DMS53 (cell line): ENCODE measurements around the gene POU2F1.
A peak's percentile ranks its signal among the peaks of the same experiment; 100 is the strongest.
"Not testable (repeated sequence)": the region's sequence is repeated elsewhere in the genome, so short reads cannot be mapped to it uniquely, and the experiment has no call there.

Experiments
- DNase-seq: peaks from one replicate; lab custom pipeline; 2025; lab: John Stamatoyannopoulos, UW

Gene POU2F1

DNA sequence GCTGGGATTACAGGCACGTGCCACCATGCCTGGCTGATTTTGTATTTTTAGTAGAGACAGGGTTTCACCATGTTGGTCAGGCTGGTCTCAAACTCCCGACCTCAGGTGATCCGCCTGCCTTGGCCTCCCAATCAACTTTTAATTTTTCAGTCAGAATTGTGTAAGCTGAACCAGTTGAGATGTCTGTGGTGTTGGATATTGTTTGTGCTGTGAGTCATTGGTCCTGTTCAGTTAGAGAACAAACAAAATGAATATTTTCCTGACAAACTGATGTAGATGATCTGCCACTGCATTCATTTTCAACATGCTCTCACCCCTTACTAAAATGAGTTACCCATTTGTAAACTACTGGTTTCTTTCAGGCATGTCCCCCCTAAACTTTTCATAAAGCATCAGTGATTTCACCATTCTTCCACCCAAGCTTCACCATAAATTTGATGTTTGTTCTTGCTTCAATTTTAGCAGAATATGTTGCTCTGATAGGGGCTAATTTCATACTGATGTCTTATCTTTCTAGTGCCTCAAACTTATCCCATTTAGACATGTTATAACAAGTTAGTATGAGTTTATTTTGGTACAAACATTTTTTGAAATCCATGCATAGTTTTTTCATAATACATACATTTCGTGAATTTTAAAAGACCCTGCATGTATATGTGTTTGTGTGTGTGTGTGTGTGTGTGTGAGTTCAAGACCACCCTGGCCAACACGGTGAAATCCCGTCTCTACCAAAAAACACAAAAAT is 15.2 kb upstream of the POU2F1 start:
- peak; percentile 44 for DNase-seq

DNA sequence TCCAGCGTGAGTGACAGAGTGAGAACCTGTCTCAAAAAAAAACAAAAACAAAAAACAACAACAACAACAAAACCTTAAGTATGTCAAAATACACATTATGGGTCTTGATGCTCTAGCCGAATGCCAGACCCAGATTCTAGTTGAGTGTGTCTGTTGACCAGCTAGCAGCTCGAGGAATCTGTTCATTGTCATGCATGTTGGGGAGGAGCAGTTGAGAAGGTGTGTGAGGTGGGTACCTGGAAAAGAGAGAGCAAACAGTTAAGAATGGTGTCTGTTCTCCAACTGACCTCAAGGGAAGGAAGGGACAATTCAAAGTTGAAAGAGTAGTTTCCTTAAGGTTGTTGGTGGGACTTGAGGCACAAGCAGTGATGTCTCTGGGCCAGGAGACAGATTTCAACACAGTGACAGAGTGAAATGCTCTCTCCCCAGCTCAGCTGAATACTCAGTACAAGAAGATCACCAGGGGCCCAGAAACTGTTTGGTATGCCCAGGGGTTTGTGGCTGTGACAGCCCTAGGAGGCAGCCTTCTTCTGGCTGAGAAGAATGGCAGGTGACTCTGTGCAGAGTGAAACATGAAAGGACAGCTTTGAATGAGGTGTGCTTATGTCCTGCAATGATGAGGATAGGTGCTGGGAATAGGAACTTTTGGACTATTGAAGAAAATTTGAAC is 14.4 kb upstream of the POU2F1 start:
- DNase-seq: no peak

DNA sequence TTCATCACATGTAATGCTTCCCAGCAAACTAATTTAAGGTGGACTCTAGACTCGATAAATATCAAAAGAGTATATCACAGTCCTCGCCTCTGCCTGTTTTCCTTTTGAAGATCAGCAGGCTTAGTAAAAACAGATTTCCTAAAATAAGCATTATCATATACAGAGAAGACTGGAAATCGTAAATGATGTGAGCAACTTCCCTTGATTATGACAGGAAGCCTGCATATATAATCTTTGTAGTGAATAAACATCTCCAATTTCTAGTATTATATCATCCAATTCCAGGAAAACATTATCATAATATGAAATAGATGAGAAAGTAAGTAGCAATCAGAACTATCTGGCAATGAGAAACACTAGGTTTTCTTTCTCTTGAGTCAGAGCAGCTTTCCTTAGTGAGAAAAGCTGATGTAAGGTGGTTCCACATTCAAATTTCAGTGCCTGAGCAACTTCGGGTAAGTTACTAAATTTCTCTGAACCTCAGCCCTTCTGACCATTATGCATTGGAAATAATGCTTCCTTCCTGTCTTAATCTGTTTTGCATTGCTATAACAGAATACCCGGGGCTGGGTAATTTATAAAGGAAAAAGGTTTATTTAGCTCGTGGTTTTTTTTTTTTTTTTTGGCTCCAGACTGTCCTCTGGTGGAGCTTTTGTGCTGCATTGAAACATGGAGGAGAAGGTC is 12.6 kb upstream of the POU2F1 start:
- no peak for DNase-seq

DNA sequence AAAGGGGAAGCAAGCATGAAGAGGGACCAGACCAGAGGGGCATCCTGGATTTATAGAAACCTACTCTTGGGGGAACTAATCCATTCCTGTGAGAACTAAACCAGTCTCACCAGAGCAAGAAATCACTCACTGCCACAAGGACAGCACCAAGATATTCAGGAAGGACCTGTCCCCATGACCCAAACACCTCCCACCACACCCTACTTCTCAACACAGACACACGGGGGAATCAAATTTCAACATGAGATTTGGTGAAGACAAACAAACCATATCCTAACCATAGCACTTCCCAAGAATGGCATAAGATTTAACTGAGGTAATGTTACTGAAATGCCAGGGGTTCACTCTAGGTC is 12.1 kb upstream of the POU2F1 start:
- DNase-seq: no peak

DNA sequence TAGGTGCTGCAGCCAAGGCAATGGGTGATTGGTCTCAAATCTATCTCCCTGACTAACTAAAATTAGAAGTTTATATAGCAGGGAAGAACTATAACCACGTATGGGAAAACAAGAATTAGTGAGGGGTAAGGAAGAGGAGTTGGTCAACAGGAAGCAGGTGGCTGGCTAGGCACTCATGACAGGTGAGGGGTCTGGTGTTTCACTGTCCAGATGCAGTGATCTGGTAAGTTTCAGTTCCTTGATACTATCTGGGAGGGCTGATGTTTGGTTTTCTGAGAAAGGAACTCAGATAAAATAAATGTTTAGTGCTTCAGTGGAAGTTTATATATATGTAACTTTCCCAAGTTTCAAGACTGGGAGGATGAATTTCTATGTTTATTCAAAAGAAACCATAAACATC is 11.6 kb upstream of the POU2F1 start:
- DNase-seq: no peak

DNA sequence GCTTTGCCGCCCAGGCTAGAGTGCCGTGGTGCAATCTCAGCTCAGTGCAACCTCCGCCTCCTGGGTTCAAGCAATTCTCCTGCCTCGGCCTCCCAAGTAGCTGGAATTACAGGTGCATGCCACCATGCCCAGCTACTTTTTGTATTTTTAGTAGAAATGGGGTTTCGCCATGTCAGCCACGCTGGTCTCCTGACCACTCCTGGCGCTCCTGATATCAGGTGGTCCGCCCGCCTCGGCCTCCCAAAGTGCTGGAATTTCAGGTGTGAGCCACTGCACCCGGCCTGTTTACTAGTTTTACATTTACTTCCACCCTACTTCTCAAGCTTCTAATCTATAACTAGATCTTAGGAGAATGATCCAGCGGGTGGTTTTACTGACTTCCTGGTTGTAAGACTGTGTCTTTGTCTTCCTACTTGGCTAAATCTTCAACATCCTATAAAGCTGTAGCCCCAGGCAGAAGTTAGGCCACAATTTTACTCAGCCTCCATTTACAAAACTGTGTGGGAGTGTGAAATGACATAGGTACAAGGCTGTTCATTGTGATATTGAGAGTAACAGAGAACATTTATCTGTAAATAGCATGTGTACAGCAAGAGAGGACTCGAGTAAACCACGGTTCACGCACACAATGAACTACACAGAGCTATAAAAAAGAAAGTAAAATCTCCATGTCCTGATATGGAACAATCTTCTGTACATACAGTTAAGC is 9.6 kb upstream of the POU2F1 start:
- DNase-seq: no peak

DNA sequence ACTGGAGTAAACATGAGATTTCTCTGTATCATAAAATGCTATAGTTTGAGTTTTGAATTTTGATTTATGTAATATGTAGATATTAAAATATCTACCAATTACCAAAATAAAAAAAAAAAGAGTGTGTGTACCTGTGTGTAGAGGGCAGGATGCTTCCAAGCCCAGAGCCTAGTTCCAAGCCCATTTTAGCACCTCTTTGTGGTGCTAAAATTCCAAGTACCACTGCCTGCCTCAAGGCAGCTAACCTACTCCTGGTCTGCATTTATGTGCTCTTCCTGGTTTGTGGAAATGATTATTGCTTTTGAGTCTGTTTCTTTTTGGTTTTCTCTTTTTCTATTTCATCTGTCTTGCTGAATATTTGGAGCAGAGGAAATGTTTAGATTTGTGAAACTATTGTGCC is 8.7 kb upstream of the POU2F1 start:
- DNase-seq: no peak

DNA sequence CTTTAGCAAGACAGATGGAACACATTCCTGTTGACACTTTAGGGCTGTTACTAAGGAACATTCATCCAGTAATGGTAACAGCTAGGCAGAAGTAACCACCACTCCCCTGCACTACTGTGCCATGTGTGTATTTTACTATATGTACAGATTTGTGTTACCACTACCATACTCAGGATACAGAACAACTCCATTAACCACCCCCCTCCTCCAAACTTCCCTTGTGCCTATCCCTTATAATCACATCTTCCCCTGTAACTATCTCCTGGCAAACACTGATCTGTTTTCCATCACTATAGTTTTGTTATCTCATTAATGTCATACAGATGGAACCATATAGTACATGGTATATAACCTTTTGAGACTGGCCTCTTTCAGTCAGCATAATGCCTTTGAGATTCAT is 3.9 kb upstream of the POU2F1 start:
- peak; percentile 7 for DNase-seq

DNA sequence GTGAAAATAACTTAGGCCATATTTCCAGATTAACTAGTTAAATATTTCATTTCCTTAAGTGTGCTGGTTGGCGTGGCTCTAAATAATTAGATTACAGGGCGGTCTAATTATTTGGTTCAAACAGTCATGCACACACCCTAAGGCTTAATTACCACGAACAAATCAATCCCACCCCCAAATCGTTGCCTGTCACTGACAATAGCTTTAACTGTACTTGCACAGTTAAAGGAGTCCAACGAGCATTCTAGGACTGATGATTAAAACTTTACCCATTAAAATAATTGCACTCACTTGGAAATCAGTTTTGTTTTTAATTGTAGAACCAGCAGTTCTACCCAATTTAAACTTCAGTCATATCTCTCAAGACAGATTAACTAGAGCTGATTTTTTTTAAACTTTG is 1.5 kb upstream of the POU2F1 start:
- DNase-seq: peak; percentile 20

DNA sequence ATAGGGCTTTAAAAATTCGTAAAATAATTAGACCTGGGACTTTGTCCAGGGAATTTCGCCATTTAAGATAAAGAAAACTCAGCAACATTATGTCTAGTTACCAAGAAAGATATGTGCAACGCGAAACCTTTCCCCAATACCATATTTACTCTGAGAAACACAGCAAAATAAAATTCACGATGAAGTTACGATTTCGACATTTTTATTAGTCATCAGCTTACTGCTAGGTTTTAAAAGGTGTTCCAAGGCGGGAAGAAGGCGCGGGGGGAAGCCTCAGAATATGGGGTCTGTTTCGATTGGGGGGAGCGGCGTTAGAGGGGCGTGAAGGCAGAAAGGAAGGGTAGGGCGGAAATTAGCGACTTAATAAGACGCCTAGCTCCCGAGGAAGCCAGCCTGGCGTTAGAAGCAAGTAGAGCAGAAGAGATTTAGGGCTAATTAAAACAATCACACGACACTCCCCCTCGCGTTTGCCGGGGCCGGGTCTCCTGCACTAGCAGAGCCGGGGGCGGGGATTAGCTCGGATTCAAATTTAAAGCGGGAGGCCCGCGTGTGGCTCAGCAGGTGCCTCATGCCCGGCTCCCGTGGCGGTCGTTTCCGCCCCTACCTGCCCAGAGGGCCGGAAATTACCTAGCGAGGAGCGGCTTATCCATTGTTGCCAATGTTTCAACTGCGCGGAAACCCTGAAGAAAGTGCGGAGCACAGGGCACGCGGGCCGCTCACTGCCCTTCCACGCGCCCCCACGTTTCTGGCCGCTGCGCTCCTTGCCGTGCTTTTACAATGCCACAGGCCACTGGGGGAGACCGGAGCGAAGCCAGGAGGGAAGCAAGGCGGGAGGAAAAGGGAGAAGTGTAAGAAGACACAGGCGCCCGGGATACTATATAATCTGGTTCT is 795 bp upstream of the POU2F1 start:
- DNase-seq: peak; percentile 97

DNA sequence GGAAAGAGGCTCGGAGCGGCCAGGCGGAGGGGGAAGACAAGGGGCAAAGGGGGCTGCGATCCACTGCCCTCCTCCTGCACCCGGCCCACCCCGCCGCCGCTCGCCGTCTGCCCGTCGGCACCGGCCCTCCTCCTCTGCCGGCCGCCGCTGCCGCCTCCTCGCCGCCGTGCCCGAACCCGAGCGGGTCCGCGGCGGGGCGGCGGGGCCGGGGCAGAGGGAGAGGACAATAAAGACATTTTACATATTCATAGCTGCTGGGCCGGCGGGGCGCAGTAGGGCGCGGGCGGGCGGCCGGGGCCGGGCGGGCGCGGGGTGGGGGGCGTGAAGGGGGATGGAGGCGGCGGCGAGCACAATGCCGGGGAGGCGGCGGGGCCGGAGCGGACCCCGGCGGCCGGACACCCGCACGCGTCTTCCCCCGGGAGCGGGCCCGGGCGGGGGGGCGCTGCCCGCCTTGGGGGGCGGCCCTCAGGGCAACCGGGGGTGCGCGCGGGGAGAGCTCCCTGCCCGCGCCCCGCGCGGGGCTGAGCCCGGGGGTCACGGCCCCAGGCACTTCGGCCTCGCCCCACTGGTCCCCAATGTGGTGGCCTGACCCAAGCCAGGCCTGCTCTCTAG is 546 bp downstream of the POU2F1 start:
- DNase-seq: peak; percentile 75

DNA sequence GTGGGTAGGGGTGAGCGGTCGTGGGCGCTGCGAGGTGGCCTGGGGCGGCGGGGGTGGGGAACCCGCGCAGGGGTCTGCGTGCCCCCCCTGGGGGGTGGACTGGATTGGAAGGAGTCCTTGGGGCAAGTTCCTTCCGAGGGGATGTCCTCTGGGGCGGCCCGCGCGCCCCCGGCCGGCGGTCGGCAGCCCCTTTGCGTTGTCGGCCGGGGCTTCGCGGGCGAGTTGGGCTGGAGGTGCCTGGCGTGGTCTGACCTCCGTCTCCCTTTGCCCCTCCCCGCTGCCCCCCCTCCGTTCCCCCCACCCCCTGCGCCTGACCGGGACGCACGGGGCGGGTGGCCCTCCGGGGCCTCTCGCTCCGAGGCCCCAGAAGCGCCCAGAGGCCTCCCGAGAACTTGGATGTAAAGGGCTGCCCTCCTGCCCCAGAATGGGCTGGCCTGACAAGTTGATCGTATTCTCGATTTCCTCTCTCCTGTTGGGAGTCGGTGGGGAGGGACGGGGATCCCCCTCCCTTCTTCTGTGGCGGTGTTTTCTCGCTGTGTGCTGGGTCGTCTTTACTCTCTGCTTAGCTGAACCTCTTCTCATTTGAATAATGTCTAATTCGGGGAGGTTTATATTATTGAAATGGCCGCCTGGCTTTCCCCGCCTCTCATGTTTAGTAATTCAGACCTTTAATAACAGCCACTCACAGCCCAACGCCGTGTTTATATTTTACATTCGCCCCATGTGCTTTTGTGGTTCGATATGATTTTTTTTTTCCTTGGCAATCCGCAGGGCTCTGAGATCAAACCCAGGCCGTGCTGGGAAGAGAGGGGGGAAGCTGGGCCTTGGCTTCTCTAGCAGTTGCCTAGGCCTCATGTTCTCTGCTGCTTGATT is 1.3 kb downstream of the POU2F1 start:
- DNase-seq: peak; percentile 87

DNA sequence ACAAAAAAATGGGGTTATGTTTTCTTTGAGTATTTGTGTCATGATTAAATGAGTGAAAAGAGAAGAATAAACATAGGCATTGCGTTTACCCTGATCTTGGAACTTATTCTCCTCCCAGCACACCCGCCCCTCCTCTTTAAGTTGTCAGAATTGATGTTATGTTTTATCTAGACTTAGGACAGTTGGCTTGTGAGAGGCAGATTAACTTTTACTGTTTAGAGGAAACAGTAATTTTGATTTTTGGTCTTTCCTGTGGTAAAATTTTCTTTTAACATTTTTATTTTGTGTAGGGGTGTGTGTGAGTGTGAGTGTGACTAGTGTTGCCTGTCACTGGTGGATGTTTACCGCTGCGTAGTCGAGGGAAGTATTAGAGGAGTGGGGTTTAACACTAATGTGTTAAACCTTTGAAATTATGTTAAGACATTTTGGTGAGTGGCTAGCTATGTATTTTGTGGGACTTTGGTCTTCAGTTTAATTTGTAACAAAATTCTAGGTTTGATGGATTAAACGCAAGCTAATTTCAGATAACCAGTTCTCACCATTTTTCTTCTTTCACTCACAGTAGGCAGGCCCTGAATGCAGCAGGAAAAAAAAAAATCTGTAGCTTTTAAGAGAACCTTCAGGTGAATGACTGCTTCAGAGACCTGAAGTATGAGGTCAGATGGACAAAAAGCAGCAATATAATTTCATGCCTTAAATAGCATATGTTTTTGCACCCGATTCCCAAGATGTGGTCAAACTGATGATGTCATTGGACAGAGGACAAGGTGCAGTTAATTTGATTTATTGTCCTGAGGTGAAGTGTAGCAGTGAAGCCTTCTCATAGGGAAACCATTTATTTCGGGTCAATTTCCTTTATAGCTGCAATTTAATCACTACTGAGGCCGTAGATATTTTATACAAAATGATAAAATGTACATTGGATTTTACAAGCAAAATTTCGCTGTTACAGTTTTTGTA is 2.7 kb downstream of the POU2F1 start:
- peak; percentile 24 for DNase-seq

DNA sequence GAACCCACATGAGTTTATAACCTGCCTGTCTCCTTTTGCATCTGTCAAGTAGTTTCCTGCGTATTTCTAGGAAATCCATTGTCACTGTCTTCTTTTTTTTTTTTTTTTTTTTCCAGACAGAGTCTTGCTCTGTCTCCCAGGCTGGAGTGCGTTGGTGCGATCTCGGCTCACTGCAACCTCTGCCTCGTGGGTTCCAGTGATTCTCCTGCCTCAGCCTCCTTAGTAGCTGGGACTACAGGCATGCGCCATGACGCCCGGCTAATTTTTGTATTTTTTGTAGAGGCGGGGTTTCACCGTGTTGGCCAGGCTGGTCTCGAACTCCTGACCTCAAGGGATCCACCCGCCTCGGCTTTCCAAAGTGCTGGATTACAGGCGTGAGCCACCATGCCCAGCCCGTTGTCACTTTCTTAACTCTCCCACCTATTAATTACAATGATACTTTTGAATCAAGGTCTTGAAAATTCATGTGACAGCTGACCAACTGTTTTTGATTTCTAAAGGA is 4.1 kb downstream of the POU2F1 start:
- DNase-seq: not testable (repeated sequence)

DNA sequence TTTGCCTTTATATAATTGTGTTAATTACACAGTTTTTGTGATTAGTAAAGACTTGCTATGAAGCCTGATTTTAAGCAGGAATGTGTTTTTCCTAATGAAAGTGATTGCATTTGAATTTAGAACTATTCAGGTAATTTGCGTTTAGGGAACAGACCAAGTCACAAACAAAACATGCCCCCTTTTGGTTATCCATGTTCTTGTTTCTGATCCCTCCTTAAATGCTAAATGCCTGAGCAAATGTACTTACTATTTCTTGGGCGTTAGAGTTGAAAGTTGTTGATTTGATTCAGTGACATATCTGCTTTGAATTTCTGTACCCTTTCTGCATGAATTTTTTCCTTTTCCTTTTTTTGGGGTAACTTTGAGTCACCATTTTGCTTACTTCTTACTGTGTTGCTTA is 5.2 kb downstream of the POU2F1 start:
- DNase-seq: no peak

DNA sequence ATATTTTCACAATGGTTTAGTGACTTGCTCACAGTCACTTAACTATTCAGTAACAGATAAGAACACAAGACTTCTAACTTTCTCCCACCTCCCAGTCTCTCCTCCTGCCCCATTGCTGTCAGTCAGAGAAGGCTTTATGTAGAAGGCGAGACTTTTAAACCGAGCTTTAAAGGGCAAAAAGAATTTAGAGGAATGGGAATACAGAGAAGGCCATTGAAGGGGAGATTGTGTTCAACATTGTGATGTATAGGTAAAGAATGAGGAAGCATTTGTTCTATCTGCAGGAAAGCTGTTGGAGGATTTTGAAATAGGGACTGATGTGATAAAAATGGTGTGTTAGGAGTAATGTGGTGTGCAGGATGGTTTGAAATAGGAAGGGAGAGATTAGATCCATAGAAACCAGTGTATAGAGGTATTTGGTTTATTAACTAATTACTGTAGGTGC is 7.3 kb downstream of the POU2F1 start:
- DNase-seq: peak; percentile 7

DNA sequence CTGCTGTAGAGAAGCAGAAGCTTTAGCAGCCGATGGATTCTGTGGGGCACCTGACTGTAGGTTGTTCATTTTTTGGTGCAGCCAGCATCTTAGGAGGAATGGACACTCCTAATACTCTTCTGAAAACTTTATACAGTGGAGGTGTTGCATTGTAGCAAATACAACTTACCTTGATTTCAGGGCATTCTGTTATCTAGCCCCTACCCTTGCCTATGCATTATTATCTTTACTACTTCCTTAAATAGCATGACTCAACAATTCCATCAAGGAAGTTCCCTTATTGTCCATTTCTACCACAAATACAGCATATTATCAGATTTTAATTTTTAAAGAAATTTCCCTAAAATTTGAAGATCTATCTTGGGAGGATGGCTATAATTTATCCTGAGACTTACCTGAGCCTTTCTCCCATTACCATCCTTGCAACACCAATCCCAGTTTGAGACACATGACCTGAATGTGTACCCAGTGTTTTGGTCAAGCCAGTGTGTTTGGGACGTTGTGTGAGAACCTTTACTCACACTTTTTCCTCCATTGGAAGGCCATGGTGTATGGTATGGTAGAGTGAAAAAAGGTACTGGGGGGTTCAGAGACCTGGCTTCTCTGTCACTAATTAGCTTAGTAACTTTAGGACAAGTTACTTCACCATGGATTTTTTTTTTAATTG is 9.2 kb downstream of the POU2F1 start:
- peak; percentile 48 for DNase-seq

DNA sequence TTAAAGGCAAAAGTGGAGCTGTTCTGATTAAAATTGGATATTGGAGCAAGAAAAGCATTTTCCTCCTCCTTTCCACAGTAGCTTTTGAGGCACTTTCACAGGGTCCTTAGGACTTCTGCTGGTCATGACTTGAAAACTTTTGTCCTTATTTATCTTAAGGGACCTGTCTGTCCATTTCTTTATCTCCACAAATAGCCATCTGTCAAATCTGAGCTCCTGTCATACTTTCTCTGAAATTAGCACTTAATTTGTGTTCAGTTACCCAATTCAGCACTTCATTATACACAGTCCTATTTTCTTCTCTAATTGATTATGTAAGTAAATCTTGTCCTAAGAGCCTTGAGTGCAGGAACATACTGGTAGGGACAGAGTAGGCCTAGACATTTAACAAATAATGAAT is 9.8 kb downstream of the POU2F1 start:
- no peak for DNase-seq
